HG02623 (cell line): ENCODE data around the gene ACSBG1.

Experiments used
- ATAC-seq: cut with Tn5 transposase; IDR thresholded peaks from one replicate; pipeline ENCODE4 v1.9.1; 2021; ENCODE audit warnings: moderate library complexity; ENCODE audit not compliant: unreplicated experiment

ACSBG1 gene

DNA sequence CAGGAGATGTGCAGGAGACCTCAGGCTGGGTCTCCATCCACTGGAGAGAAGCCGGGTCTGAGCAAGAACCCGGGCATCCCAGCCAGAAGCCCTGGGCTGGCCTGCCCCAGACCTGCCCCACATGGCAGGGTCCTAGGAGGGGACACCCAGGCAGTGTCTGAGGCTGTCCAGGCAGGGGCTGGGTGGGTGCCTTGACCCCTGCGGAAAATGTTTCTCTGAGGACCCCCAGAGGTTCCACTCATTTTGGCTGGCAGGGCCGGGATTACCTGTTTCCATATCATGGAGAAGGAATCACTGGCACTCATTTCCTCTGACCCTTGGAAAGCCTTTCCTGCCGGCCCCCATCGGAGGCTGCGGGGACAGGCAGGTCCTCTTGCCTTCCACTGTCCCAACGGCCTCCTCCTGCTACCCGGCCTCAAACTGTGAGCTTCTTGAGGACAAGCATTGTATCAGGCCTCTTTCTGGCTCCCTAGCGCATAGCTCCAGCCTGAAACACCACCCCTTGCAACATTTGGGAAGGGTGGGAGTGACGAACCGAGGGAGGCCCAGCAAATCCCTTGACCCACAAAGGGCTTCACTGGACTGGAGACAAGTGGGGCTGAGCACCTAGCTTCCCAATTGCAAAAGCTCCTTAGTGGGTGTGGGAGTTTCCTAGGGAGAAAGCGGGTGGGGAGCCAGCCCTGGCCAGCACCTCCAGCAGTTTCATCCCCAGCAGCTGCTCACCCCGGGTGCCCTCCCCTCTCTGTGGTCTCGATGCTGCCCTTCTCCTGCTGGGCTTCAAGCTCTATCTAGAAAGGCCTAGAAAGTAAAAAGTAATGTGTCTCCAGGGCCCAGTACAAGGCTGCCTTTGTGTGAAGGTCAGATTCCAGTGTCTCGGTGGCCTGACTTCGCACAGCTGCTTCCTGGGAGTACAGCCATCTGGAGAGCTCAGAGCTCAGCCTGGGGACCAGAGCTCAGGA lies 29.7 kb downstream of the ACSBG1 start:
- no peak for ATAC-seq

DNA sequence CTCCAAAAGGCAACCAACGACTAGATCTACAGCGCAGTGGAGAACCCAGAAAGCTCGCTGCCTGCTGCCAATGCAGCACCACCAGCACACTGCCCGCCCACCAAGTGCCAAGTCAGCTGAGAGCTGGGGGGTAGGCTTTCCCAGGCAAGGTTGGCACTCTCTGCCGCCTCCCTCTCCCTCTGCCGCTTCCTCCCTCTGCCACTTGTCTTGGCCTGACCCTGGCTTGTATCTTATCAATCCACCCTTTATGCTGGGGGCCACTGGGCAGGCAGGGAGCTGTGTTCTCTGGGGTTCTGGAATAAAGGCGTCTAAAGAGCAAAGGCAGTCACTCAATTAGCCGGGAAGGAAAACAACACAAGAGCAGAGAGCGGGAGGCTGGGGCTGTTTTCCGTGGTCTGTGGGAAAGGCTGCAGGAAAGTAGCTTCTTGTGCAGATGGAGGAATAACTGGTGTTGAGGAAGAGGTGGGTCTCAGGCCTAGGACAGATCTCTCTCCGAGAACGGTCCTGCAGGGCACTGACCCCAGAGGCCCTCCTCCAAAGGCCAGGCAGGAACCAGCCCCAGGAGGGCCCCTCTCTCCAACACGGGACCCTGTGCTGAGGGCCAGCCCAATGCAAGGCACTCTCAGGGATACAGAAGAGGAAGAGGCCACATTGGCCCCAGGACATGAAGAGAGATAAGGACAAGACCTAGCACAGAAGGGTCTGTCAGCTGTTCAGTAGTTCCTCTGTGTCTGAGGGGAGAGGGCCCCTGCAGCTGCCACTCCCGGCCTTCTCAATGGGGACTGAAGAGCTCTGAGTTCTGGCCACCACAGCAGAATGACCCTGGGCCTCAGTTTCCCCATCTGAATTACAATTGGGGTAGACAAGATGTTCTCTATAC lies 30.8 kb downstream of the ACSBG1 start:
- ATAC-seq: no peak

DNA sequence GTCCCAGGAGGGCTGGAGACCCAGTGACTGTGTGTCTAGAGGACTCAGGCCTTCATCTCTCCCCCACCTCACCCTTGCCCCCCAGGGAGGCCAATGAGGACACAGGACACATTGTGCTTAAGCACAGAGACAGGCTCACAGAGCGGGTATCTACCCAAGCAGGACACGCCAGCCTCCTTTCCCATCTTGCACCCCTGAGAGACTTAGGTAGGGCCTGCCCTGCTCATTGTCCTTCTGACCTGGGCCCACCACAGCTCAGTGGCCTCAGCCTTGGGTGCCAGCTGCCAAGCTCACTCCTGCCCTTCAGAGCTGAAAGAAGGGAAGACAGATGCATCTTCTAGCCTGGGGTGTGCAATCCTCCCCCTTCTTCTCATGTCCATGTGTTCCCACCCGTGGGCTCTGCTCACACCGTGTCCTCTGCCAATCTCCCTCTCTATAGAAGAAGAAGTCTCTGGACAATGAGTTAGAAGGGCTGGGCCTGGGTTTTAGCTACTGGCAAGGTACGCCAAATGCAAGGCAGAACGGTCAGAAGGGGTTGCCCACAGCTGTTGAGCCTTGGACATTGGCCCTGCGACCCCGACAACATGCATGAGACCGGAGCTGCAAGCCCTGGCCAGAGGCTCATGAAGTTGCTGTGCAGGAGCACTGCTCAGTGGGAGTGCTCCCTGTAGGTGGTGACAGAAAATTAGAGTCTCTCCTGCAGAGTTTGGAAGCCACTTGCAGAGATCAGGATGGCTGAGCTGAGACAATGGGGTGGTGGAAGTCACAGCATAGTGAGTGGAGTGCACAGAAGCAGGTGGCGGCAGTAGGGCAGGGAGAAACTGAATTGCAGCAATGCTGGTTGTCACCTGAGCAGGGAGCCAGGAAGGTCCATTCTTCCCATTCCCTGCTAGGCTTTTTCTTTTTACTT lies 32.8 kb downstream of the ACSBG1 start:
- no peak for ATAC-seq

DNA sequence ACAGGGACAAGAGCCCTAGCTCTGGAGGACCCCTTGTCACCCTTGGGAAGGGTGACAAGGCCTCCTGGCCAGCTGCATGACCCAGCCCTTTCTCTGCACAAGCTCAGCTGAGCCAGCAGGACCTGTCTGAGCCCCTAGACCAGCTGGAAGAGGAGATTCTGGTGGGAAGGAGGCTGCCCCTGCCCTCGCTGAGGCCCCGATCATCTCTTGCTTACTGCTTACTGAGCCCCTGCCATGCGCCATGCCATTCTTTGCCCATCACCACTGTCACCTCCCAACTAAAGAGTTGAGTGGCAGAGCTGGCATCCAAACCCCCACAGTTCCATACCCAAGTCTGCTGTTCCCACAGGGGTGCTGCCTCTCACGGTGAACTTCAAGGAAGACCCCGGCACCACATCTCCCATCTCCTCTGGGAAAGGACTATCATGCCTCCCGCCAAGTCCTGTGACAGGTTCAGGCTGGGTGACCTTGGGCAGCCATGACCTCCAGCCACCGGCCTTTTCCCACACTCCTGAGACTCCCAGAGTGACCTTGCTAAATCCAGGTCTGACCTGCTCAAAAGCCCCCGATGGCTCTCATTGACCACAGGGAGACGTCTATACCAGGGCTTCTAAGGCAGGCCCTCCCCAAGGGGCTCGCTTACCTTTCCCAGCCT lies 34.0 kb downstream of the ACSBG1 start:
- no peak for ATAC-seq

DNA sequence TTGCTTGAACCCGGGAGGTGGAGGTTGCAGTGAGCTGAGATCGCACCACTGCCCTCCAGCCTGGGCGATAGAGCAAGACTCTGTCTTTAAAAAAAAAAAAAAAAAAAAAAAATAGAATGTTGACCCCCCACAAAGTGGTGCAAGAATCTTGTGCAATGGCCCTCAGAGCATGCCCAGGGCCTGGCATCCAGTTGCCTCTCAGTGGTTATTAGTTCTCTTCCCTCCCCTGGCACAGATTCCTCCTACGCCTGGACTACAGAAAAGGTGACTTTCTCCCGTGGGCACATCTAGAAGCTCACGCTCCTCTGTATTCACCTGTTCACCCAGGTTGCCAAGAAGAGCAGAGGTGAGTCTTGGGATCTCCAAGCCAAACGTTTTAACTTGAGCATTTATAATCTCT lies 36.7 kb downstream of the ACSBG1 start:
- ATAC-seq: no peak

DNA sequence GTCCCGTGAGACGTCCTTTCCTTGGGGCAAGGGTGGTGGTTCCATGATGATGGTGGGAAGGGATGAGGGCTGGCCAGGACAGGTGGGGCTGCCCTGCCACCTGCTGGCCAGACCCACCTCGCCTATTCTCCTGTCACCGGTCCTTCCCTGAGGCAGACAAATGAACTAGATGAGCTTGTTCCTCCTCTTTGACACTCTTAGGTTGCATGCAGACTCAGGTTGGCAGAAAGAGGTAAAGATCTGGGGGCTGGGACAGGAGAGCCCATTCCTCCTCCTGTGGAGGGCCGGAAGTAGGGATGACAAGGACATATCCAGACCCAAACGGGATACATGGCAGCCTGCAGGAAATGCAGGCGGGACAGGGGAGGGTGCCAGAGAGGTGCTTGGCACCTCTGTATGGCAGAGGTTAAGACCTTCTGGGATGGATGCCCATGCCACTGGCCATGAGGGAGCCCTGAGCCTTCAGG lies 38.6 kb downstream of the ACSBG1 start:
- ATAC-seq: no peak

DNA sequence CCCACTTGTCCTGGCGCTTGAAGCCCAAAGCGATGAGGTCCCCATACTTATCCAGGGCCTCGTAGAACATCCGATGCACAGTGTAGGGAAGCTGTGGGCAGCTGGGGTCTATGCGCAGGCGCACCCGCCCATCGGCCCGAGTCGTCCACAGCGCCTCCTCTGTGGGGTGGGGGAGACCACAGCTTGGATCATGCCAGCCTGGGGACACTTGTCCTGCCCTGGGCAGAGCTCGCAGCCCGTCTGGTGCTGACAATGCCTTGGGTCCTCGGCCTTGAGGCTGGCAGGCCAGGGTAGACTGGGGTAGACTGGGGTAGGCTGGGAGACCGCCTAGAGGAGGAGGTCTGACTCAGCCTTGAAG lies 39.8 kb downstream of the ACSBG1 start:
- ATAC-seq: no peak

DNA sequence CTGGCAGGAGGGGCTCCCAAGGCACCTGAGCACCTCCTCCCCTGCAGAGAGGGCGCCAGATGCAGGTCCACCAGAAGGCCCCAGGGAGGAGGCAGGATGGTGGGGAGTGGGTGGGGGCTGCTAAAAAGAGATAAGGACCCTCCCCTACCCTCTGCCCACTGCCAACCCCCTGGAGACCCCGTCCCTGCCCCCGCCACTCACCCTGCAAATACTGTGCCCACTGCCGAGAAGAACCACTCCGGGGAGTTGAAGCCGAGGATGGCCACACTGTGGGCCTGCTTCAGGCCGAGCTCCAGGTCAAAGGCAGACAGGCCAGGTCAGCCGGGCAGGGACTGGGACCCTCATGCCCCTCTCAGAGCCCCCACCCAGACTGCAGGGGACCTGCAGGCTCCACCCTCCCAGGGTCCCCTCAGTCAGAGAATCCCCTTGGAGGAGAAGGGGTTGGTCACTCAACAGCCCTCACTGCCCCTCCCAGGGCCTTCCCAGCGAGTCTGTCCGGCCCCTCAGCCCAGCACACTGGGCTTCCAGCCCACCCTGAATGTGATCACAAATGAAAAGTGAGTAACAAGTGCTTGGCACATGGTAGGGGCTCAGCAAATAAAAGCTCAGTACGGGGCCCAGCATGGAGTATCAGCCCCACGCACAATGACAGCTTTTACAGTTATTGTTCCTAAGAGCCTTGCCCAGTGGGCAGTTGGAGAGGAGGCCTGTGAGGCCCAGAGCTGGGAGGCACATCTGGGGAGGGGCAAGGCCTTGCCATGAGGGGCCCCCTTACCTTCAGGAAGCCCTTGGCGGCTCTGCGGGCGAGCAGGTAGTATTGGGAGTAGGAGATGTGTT lies 40.4 kb downstream of the ACSBG1 start:
- no peak for ATAC-seq

DNA sequence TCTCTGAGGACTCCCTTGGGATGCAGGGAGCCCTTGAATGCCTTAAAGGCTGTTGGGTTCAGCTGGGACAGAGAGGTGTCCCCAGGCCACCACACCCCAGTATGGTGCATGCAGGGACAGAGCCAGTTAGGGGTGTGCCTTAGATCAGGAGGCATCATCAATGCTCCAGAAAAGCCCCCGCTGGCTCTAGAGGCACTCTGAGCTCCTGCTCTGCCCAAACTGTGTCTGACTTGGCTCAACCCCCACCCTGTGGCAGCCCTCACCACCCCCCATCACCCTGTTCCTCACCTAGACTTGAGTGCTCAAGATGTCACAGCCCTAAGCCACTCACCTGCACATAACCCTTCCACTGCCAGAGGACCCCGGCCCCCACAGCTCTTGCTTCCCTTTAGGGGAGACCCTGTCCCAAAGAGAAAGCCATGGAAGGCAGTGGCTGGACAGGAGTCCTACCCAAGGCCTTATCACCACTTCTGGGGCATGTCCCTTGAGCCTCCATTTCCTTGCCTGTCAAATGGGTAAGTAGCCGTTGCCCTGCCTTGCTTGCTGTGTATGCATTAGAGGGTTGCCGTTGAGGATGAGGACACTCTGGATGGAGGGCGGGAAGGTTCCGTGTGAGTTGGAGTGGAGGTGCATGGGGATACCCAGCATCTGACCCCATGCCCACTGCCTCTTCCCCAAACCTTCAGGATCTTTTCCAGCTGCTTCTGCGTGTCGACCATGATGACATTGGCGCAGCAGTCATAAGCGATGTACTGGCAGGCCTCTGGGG lies 41.4 kb downstream of the ACSBG1 start:
- no peak for ATAC-seq

DNA sequence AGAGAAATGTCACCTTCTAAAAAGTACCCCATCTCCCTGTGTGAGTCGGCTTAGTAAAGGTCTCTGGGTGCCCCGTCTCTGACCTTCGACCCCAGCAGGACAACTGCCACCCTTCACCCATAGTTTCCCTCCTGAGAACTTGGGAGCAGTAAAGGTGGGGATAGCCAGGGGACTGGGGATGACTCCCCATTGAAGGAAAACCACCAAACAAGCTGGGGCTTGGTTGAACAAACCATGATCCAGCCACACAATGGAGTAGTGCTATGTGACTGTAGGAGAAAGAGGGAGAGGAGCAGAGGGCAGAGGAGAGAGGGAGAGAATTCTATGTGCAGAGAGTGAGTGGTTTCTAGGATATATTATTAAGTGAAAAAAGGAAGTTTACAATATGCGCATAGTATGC lies 51.5 kb downstream of the ACSBG1 start:
- ATAC-seq: no peak

DNA sequence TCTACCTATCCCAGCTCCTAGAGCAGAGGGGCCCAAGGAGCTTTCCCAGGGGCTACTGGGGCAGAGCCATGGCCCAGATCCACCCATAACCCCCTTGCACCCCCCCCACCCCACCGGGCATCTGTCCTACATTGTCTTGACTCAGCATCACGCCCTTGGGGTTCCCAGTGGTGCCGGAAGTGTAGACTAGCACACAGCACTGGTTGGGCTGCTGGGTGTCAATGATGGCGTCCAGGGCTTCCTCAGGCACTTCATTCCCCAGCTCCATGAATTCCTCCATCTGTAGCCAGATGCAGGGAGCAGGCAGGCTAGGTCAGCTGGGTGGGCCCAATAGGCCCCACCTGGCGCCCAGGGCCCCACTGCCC lies 52.0 kb downstream of the ACSBG1 start:
- ATAC-seq: no peak

DNA sequence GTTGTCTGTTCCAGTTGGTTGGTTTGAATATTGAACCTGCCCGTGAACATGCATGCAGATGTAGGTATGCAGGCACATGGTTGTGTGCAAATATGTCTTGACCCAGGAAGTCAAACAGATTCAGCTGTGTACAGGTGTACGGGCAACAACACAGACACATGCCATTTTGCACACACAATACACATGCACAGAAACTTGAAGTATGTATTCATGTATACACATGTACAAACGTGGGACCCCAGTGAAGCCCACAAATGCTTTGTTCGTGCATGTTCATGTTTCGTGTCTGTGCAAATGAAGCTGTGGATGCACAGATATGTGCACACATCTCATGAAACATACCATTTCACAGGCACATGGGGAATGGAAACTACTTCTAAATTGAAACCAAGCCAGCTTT lies 54.5 kb downstream of the ACSBG1 start:
- ATAC-seq: no peak

DNA sequence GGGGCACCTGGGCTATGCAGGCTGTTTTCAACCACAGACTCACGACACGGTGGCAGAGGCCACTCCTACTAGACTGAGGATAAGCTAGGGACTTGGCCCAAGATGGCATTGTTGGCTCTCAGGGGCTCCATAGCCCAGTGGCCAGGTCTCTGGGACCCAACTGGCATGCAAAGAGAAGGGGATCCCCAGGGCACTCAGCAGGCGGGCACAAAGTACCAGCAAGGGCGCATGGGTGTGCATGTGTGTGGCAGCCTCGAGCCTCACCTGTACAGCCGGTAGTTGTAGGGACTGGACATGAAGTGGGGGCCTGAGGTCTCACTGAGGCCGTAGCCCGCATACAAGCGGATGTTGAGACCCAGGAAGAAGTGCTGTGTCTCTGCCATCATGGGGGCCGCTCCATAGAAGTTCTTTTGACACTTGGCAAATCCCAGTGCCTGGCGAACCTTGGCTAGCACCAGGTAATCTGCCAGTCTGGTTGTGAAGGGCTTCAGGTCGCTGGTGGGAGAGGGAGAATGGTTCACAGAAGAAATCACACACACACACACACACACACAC lies 55.0 kb downstream of the ACSBG1 start:
- no peak for ATAC-seq

DNA sequence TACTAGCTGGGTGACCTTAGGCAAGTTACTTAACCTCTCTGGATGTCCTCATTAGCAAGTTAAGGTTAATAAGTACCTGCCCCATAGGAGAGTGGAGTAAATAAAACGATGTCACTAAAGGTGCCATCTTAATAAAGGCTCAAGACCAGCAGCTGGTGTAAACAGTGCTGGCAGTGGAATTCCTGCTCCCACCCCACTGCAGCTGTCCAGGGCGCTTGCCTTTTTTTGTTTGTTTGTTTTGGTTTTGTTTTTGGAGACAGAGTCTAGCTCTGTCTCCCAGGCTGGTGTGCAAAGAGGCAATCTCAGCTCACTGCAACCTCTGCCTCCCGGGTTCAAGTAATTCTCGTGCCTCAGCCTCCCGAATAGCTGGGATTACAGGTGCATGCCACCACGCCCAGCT lies 56.3 kb downstream of the ACSBG1 start:
- no peak for ATAC-seq

DNA sequence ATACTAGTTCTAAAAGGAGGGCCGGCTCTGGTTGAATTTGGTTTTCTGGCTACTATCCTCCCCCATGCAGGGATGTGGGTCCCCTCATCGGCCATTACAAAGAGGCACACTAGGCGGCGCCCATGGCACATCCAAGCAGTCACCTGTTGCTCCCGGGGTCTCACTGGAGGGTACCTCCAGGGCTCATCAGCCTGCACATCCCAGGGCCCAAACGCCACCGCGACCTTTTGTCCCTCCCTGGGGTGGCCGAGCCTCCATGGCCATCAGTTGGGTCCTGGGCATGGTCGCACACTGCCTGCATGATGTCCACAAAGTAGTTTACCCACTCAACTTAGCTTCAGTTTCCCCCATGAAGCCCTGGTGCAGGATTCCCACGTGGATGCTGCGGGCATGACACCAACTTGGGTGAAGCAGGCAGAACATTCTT lies 56.9 kb downstream of the ACSBG1 start:
- ATAC-seq: no peak

DNA sequence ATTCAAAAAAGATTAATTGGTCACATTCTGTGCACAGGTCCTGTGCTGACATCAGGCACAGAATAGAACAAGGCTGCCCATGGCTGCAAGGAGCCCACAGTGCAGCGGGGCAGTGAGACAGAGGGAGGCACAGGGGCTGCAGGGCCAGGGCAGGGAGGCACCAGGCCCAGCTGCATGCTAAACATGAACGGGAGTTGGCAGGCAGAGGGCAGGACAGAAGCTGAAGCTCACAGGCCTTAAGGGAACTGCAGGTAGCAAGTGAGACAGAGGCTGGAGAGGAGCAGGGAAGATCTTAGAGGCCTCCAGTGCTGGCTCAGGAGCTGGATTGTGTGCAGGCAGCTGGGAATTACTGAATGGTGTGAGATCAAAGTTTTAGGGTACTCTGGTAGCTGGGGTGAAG lies 59.0 kb downstream of the ACSBG1 start:
- no peak for ATAC-seq

DNA sequence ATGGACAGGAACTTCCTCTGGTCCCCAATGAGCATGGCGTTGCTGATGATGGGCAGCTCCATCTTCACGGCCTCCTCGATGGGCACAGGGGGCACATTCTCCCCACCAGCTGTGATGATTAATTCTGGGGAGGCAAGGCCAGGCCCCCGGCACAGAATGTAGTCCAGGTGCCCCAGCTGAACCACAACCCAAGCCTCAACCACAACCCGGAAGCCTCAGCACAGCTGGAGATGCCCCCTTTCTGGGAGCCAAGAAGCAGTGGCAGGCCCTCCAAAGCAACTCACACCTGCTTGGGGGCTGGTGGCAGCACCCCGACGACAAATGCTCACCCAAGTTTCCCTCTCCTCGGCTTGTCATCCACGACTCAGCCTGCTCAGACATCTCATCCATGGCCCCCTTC lies 60.0 kb downstream of the ACSBG1 start:
- no peak for ATAC-seq

DNA sequence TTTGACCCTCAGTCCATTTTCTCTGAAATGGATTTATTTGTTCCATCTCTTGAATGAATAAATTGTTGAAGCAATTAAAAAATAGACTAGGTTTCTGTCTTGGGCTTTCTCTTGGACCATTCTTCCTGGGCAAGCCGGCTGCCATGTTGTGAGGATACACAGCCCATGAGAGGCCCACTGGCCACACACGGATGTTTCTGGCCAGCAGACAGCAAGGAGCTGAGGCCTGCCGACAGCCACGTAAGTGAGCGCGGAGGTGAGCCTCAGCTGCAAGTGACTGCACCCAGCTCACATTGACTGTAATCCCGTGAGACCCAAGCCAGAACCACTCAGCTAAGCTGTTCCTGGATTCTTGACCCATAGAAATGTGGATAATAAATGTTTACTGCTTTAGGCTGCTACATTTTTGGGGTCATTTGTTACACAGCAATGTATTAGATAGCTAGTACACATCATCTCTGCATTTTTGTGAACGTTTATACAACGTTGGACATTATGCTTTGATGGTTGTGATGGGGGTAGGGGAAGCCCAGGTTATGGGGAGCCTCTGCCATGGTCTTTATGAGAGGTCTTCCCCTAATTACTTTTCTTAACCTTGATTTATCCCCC lies 62.4 kb downstream of the ACSBG1 start:
- no peak for ATAC-seq
